Immature natural killer cell (primary cell): ENCODE data around the gene KCNQ1. TPM values are rescaled to one million over a fixed set of nuclear protein-coding genes. Genes with fewer than 3 reads are reported as not detected.

ENCODE experiments used
- DNase-seq, 3 donors: peaks; one replicate each; pipeline ENCODE4 v3.0.0; 2022; ENCODE audit warnings: mixed read lengths in 1 of 3
- H3K27ac Mint-ChIP-seq, 6 donors: one replicate each; pipeline ENCODE4 v1.8.0; 2020; ENCODE audit warnings: mixed read lengths in 6 of 6, mild to moderate bottlenecking in 5 of 6, inconsistent platforms in 4 of 6, moderate library complexity in 3 of 6
- H3K27me3 Mint-ChIP-seq, 3 donors: one replicate each; pipeline ENCODE4 v1.8.0; 2020 to 2021; ENCODE audit warnings: low read depth in 3 of 3, mild to moderate bottlenecking in 3 of 3, mixed read lengths in 3 of 3, moderate library complexity in 3 of 3, inconsistent platforms in 1 of 3
- H3K36me3 Mint-ChIP-seq, 3 donors: one replicate each; pipeline ENCODE4 v1.8.0; 2020; ENCODE audit warnings: mixed read lengths in 3 of 3, inconsistent platforms in 2 of 3, mild to moderate bottlenecking in 2 of 3
- H3K4me1 Mint-ChIP-seq, 2 donors: one replicate each; pipeline ENCODE4 v1.8.0; 2020; ENCODE audit warnings: inconsistent platforms in 2 of 2, mild to moderate bottlenecking in 2 of 2, mixed read lengths in 2 of 2, moderate library complexity in 1 of 2
- H3K4me3 Mint-ChIP-seq, 5 donors: one replicate each; pipeline ENCODE4 v1.8.0; 2020; ENCODE audit warnings: mild to moderate bottlenecking in 5 of 5, mixed read lengths in 5 of 5, inconsistent platforms in 3 of 5, moderate library complexity in 3 of 5
- H3K9me3 Mint-ChIP-seq, 6 donors: one replicate each; pipeline ENCODE4 v1.8.0; 2020; ENCODE audit warnings: mild to moderate bottlenecking in 6 of 6, mixed read lengths in 6 of 6, inconsistent platforms in 4 of 6, moderate library complexity in 3 of 6
- polyA plus RNA-seq, 3 donors: library from polyadenylated mRNA; unstranded; fragments of 300-500 nt; fragmentation: Illumina TruSeq; gene quantifications; one replicate each; pipeline ENCODE4 v1.2.3, GENCODE V29; 2021

Gene KCNQ1
- polyA plus RNA-seq, 3 donors from 2014 or later, result 0.13 to 1.1 (median 0.73) TPM

GRCh38 chr11:2533587-2534133 is 88.9 kb downstream of the KCNQ1 start:
- no peaks in the 10 kb centered on the region for H3K36me3 Mint-ChIP-seq
- H3K27me3 Mint-ChIP-seq, result peaks cover 0 to 8% (median 2%) of the 10 kb centered on the region in 3 donors
- peaks cover 13 to 15% of the 10 kb centered on the region in 2 donors for H3K4me1 Mint-ChIP-seq
- peaks cover 0 to 2% (median 0%) of the 10 kb centered on the region in 6 donors for H3K9me3 Mint-ChIP-seq
- peak; percentile 55 to 60 (median 57) for DNase-seq
- peak overlapping the region; percentile 63 to 80 (median 79) for H3K4me3 Mint-ChIP-seq
- peak overlapping the region in 1 of 6 donors; percentile 46 for H3K27ac Mint-ChIP-seq

- Mint-ChIP-seq H3K36me3 (no peaks in the 10 kb centered on the region), H3K4me3 (no peak overlapping the region), H3K4me1 (peaks cover 13 to 15% of the 10 kb centered on the region in 2 donors), H3K9me3 (peaks cover 0 to 2% (median 0%) of the 10 kb centered on the region in 6 donors), H3K27ac (no peak overlapping the region), H3K27me3 (peaks cover 0 to 6% (median 2%) of the 10 kb centered on the region in 3 donors)
- no peak for DNase-seq
These were observed 89.5 kb downstream of the KCNQ1 start for GRCh38 chr11:2534134-2534956.

GRCh38 chr11:2534957-2535672 is 90.3 kb downstream of the KCNQ1 start:
- H3K27ac Mint-ChIP-seq, result no peak overlapping the region

GRCh38 chr11:2535673-2536439 is 91.0 kb downstream of the KCNQ1 start:
- Mint-ChIP-seq H3K4me1 (peaks cover 13 to 15% of the 10 kb centered on the region in 2 donors), H3K9me3 (peaks cover 0 to 2% (median 0%) of the 10 kb centered on the region in 6 donors), H3K27ac (no peak overlapping the region), H3K36me3 (no peaks in the 10 kb centered on the region), H3K4me3 (no peak overlapping the region), H3K27me3 (peaks cover 0 to 8% (median 3%) of the 10 kb centered on the region in 3 donors)
- no peak for DNase-seq

More at GRCh38 chr11:2534957-2535672, 90.3 kb downstream of the KCNQ1 start:
- Mint-ChIP-seq H3K27me3 (peaks cover 0 to 8% (median 3%) of the 10 kb centered on the region in 3 donors), H3K36me3 (no peaks in the 10 kb centered on the region), H3K4me1 (peaks cover 13 to 15% of the 10 kb centered on the region in 2 donors), H3K9me3 (peaks cover 0 to 2% (median 0%) of the 10 kb centered on the region in 6 donors), H3K4me3 (no peak overlapping the region)
- DNase-seq, result no peak

GRCh38 chr11:2536440-2536989 is 91.7 kb downstream of the KCNQ1 start:
- H3K4me3 Mint-ChIP-seq, result no peak overlapping the region
- H3K27ac Mint-ChIP-seq, result no peak overlapping the region
- no peak for DNase-seq

GRCh38 chr11:2537010-2537705 is 92.3 kb downstream of the KCNQ1 start:
- Mint-ChIP-seq H3K27ac (no peak overlapping the region), H3K4me1 (peaks cover 13 to 15% of the 10 kb centered on the region in 2 donors), H3K27me3 (peaks cover 0 to 8% (median 3%) of the 10 kb centered on the region in 3 donors), H3K4me3 (no peak overlapping the region), H3K36me3 (no peaks in the 10 kb centered on the region), H3K9me3 (peaks cover 0 to 2% (median 0%) of the 10 kb centered on the region in 6 donors)
- DNase-seq, result no peak

More at GRCh38 chr11:2536440-2536989, 91.7 kb downstream of the KCNQ1 start:
- Mint-ChIP-seq H3K4me1 (peaks cover 13 to 15% of the 10 kb centered on the region in 2 donors), H3K9me3 (peaks cover 0 to 2% (median 0%) of the 10 kb centered on the region in 6 donors), H3K36me3 (no peaks in the 10 kb centered on the region), H3K27me3 (peaks cover 0 to 8% (median 3%) of the 10 kb centered on the region in 3 donors)

- peaks cover 0 to 5% (median 3%) of the 10 kb centered on the region in 3 donors for H3K27me3 Mint-ChIP-seq
- H3K27ac Mint-ChIP-seq, result no peak overlapping the region
- no peak overlapping the region for H3K4me3 Mint-ChIP-seq
- no peaks in the 10 kb centered on the region for H3K36me3 Mint-ChIP-seq
- peaks cover 8% of the 10 kb centered on the region in 2 donors for H3K4me1 Mint-ChIP-seq
- no peaks in the 10 kb centered on the region for H3K9me3 Mint-ChIP-seq
- no peak for DNase-seq
These were observed 93.3 kb downstream of the KCNQ1 start for GRCh38 chr11:2537896-2538724.

GRCh38 chr11:2538951-2539350 is 94.1 kb downstream of the KCNQ1 start:
- Mint-ChIP-seq H3K4me1 (no peaks in the 10 kb centered on the region), H3K36me3 (no peaks in the 10 kb centered on the region), H3K9me3 (no peaks in the 10 kb centered on the region), H3K4me3 (no peak overlapping the region), H3K27me3 (peaks cover 0 to 5% (median 3%) of the 10 kb centered on the region in 3 donors), H3K27ac (no peak overlapping the region)
- DNase-seq, result no peak

- H3K4me3 Mint-ChIP-seq, result no peak overlapping the region
These were observed 94.8 kb downstream of the KCNQ1 start for GRCh38 chr11:2539371-2540222.

GRCh38 chr11:2540223-2540991 is 95.6 kb downstream of the KCNQ1 start:
- Mint-ChIP-seq H3K36me3 (no peaks in the 10 kb centered on the region), H3K4me1 (no peaks in the 10 kb centered on the region), H3K27me3 (peaks cover 0 to 3% (median 2%) of the 10 kb centered on the region in 3 donors), H3K27ac (no peak overlapping the region), H3K4me3 (no peak overlapping the region), H3K9me3 (no peaks in the 10 kb centered on the region)
- no peak for DNase-seq

More at GRCh38 chr11:2539371-2540222, 94.8 kb downstream of the KCNQ1 start:
- H3K27me3 Mint-ChIP-seq, result peaks cover 0 to 3% (median 3%) of the 10 kb centered on the region in 3 donors
- H3K36me3 Mint-ChIP-seq, result no peaks in the 10 kb centered on the region
- H3K9me3 Mint-ChIP-seq, result no peaks in the 10 kb centered on the region
- no peak for DNase-seq
- H3K27ac Mint-ChIP-seq, result no peak overlapping the region
- no peaks in the 10 kb centered on the region for H3K4me1 Mint-ChIP-seq
